Measurements from ENCODE around the gene NCOA7. TPM values are rescaled to one million over a fixed set of nuclear protein-coding genes. Genes with fewer than 3 reads are reported as not detected.
A peak's percentile ranks its signal among the peaks of the same experiment; 100 is the strongest.

The NCOA7 gene
- total RNA-seq, 1 donor from 2014 or later: 11.2 TPM

GRCh38 chr6:125791151-125791819, 525 bp downstream of the NCOA7 start:
- no peak overlapping the region for H3K27ac Mint-ChIP-seq (ENCODE audit: unreplicated experiment)
- peak overlapping the region; percentile 92 for H3K4me3 Mint-ChIP-seq
- peaks cover 17% of the 10 kb centered on the region for H3K4me1 Mint-ChIP-seq
- TF ChIP-seq CTCF (conservative IDR thresholded peaks at IDR 0.05): peak; percentile 65
- no peaks in the 10 kb centered on the region for H3K36me3 Mint-ChIP-seq (ENCODE audit: low read depth)
- no peaks in the 10 kb centered on the region for H3K9me3 Mint-ChIP-seq
- no peak for DNase-seq (ENCODE audit: low read depth, low spot score)
- peaks cover 15% of the 10 kb centered on the region for H3K27me3 Mint-ChIP-seq (ENCODE audit: low read depth)

DNA sequence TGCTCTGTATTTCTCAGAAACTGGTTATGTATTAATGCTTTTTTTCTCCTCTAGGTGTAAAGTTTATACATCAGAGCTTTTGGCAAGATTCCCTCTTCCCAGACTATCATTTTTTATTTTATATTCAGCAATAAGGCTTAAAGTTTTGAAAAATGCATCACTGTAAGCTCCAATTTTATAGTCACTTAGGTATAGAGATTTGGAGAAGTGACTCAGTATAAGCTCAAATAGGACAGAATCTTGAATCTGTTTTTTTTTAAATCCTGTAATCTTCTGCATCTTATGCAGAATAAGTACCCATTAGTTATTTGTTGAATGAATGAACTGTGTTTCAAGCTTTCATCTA, 1.0 kb downstream of the NCOA7 start:
- H3K27me3 Mint-ChIP-seq (ENCODE audit: low read depth): peaks cover 15% of the 10 kb centered on the region
- no peaks in the 10 kb centered on the region for H3K9me3 Mint-ChIP-seq
- no peaks in the 10 kb centered on the region for H3K36me3 Mint-ChIP-seq (ENCODE audit: low read depth)
- no peak for TF ChIP-seq CTCF (conservative IDR thresholded peaks at IDR 0.05)
- H3K4me1 Mint-ChIP-seq: peaks cover 17% of the 10 kb centered on the region
- H3K4me3 Mint-ChIP-seq: peak overlapping the region; percentile 92
- no peak overlapping the region for H3K27ac Mint-ChIP-seq (ENCODE audit: unreplicated experiment)
- no peak for DNase-seq (ENCODE audit: low read depth, low spot score)

DNA sequence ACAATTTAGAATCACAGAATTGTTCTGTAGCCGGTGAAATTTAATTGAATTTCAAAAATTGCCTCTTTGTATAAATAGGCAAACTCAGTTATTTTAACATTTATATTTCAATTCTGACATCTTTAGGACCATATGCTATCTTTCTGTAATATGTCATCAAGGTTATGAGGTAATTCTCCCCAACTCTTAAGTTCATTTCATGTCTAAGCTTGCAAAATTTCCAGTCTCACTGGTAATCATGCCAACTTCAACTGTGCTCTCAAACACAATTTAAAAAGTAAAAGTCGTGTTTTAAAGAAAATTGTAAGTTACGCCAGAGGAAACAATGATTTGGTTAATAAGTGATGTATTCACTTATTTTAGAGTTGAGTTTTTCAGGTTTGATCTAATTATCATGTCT, 1.4 kb downstream of the NCOA7 start:
- H3K27me3 Mint-ChIP-seq (ENCODE audit: low read depth): peaks cover 15% of the 10 kb centered on the region
- H3K27ac Mint-ChIP-seq (ENCODE audit: unreplicated experiment): no peak overlapping the region
- no peak for DNase-seq (ENCODE audit: low read depth, low spot score)
- no peaks in the 10 kb centered on the region for H3K9me3 Mint-ChIP-seq
- H3K4me1 Mint-ChIP-seq: peaks cover 17% of the 10 kb centered on the region
- peak overlapping the region; percentile 34 for H3K4me3 Mint-ChIP-seq
- H3K36me3 Mint-ChIP-seq (ENCODE audit: low read depth): no peaks in the 10 kb centered on the region
- no peak for TF ChIP-seq CTCF (conservative IDR thresholded peaks at IDR 0.05)

- Mint-ChIP-seq H3K4me1 (peaks cover 17% of the 10 kb centered on the region), H3K9me3 (no peaks in the 10 kb centered on the region), H3K36me3 (ENCODE audit: low read depth) (no peaks in the 10 kb centered on the region), H3K27ac (ENCODE audit: unreplicated experiment) (no peak overlapping the region), H3K4me3 (peak overlapping the region; percentile 56), H3K27me3 (ENCODE audit: low read depth) (peaks cover 15% of the 10 kb centered on the region)
- no peak for DNase-seq (ENCODE audit: low read depth, low spot score)
- no peak for TF ChIP-seq CTCF (conservative IDR thresholded peaks at IDR 0.05)
Measured at GRCh38 chr6:125792680-125793079, 1.9 kb downstream of the NCOA7 start.

DNA sequence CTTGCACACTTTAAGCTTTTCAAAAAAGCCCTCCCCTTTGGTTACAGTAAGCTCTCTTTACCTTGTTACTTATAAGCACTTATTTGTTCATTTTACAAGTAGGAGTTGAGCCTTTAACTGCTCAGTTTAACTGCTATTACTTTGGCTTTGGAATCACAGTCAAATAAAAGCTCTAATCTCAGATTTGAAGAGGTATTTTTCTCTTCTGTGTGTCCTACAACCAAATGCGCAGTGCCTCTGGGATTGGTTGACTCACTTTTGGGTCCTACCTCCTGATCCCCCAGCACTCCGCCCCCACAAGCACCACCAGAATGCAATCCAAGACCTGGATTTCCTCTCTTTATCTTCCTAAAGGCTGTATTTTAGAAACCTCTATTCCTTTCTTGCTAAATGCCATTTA, 2.5 kb downstream of the NCOA7 start:
- Mint-ChIP-seq H3K4me1 (peaks cover 17% of the 10 kb centered on the region), H3K9me3 (no peaks in the 10 kb centered on the region), H3K4me3 (peak overlapping the region; percentile 52), H3K27me3 (ENCODE audit: low read depth) (peaks cover 15% of the 10 kb centered on the region), H3K36me3 (ENCODE audit: low read depth) (no peaks in the 10 kb centered on the region), H3K27ac (ENCODE audit: unreplicated experiment) (no peak overlapping the region)
- DNase-seq (ENCODE audit: low read depth, low spot score): no peak
- TF ChIP-seq CTCF (conservative IDR thresholded peaks at IDR 0.05): no peak
